Peyer's patch (tissue), 4 donors: ENCODE data around the gene TRPM7. TPM values are rescaled to one million over a fixed set of nuclear protein-coding genes. Genes with fewer than 3 reads are reported as not detected.

ENCODE experiments used
- DNase-seq, 3 donors: peaks; one replicate each; pipeline ENCODE4 v3.0.0-alpha.2; 2017 to 2019
- H3K27ac ChIP-seq, 4 donors: fragments of 200-600 bp; sonication (generic); one replicate each; pipeline ENCODE4 v1.5.1; 2016 to 2019
- H3K27me3 ChIP-seq, 2 donors: fragments of 200-600 bp; sonication (generic); one replicate each; pipeline ENCODE4 v1.5.1; 2019
- H3K36me3 ChIP-seq, 3 donors: fragments of 200-600 bp; sonication (generic); one replicate each; pipeline ENCODE4 v1.5.1; 2016 to 2019
- H3K4me1 ChIP-seq, 4 donors: fragments of 200-600 bp; sonication (generic); one replicate each; pipeline ENCODE4 v1.5.1; 2016 to 2019
- H3K4me3 ChIP-seq, 4 donors: fragments of 200-600 bp; sonication (generic); 1 replicate in 3 of 4; 2 replicates in 1 of 4; pipeline ENCODE4 v1.5.1; 2016 to 2019; ENCODE audit warnings: mild to moderate bottlenecking in 1 of 4
- H3K9me3 ChIP-seq, 4 donors: fragments of 200-600 bp; sonication (generic); one replicate each; pipeline ENCODE4 v1.5.1; 2016 to 2019; ENCODE audit warnings: mild to moderate bottlenecking in 1 of 4
- CTCF ChIP-seq, 6 experiments: fragments of 450-650 bp in 4 of 6; fragments of 200-600 bp in 2 of 6; sonication (generic) in 1 of 6; IDR thresholded peaks; one replicate each; pipeline ENCODE4 v1.5.1; 2017 to 2019; ENCODE audit warnings: antibody characterized with exemption in 6 of 6, mild to moderate bottlenecking in 3 of 6, moderate library complexity in 1 of 6
- POLR2A ChIP-seq, 2 donors: fragments of 450-650 bp; IDR thresholded peaks; one replicate each; pipeline ENCODE4 v1.5.1; 2017; ENCODE audit warnings: antibody characterized with exemption in 2 of 2, mild to moderate bottlenecking in 2 of 2, moderate library complexity in 2 of 2
- small RNA-seq, 2 donors: library from RNA; depleted of rRNA; stranded (forward); fragments of <200 nt; gene quantifications; one replicate each; pipeline ENCODE3, GENCODE V24; 2016
- total RNA-seq, 4 donors: library from RNA; depleted of rRNA; stranded (reverse); fragments of >200 nt; gene quantifications; one replicate each; pipeline ENCODE4 v1.1.0, GENCODE V29; 2016

The TRPM7 gene
- total RNA-seq, 4 donors from 2014 or later = 44.1 to 93.3 (median 63.6) TPM

DNA sequence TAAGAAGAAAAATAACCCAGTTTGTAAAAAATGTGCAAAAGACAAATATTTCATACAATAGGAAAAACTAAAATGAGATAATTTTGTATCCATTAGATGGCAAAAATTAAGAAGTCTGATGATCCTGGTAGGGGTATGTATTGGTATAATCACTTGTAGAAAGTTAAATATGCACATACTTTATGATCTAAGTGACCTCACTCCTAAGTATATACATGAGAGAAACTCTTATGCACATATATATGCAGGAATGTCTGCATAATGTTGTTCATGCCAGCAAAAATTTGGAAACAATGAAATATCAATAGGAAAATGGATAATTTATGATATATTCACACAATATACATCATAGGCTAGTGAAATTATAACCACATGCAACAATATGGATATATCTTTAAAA, 173.6 kb downstream of the TRPM7 start:
- no peak for TF ChIP-seq POLR2A (IDR thresholded peaks at IDR 0.05)
- TF ChIP-seq CTCF (IDR thresholded peaks at IDR 0.05) = no peak
- no peak for DNase-seq
- H3K9me3 ChIP-seq = no peaks in the 10 kb centered on the region
- no peak overlapping the region for H3K27ac ChIP-seq
- no peaks in the 10 kb centered on the region for H3K4me1 ChIP-seq
- no peaks in the 10 kb centered on the region for H3K36me3 ChIP-seq
- H3K27me3 ChIP-seq = no peaks in the 10 kb centered on the region
- H3K4me3 ChIP-seq = no peak overlapping the region

Small RNAs within 50 kb of the gene (small RNA-seq; reads per million reads assigned to genes)
- 0 reads per million in 2 donors for gene RN7SL354P

Other genes with a start within 250 kb of the TRPM7 start
- not detected for gene USP50, start 140.1 kb downstream of the TRPM7 start, total RNA-seq
- gene SPPL2A, start 78.9 kb upstream of the TRPM7 start, total RNA-seq = 100 to 1,000 TPM in 3 of 4 donors, 10 to 100 TPM in 1; 47.0 to 425 (median 332) TPM
- gene AP4E1, start 221.9 kb upstream of the TRPM7 start, total RNA-seq = 10 to 100 TPM in 3 of 4 donors, 1 to 10 TPM in 1; 8.3 to 13.7 (median 11.9) TPM